GM12801 (cell line): ENCODE data around the gene FIZ1.

Experiments
- CTCF ChIP-seq: IDR thresholded peaks from one replicate; pipeline ENCODE4 v1.5.1; 2011; ENCODE audit warnings: control low read depth; ENCODE audit not compliant: insufficient read length; ENCODE audit errors: extremely low read depth

The FIZ1 gene

GRCh38 chr19:55550321-55550650 is 49.0 kb downstream of the FIZ1 start:
- TF ChIP-seq CTCF, result no peak

GRCh38 chr19:55549500-55550320 is 49.6 kb downstream of the FIZ1 start:
- no peak for TF ChIP-seq CTCF

DNA sequence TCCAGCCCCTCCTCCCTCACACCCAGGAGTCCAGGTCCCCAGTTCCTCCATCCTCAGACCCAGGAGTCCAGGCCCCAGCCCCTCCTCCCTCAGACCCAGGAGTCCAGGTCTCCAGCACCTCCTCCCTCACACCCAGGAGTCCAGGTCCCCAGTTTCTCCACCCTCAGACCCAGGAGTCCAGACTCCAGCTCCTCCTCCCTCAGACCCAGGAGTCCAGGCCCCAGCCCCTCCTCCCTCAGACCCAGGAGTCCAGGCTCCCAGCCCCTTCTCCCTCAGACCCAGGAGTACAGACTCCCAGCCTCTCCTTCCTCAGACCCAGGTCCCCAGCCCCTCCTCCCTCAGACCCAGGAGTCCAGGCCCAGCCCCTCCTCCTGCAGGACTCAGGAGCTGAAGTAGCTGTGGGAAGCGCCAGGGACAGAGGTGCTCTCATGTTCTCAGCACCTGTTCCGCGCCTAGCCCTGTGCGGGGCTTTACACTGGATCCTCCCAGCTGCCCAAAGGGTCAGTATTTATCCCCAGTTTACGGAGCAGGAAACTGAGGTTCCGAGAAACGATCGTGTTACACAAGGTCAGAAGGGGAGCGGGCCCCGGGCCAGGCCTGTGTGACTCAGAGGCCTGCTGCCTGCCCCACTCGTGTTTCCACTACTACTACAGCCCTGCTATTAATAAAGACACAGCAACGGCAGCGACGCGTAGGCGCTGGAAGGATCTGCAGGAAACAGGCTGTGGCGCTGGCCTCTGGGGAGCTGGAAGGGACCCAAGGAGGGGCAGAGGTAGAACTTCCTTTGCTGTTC is 52.3 kb downstream of the FIZ1 start:
- TF ChIP-seq CTCF, result no peak

DNA sequence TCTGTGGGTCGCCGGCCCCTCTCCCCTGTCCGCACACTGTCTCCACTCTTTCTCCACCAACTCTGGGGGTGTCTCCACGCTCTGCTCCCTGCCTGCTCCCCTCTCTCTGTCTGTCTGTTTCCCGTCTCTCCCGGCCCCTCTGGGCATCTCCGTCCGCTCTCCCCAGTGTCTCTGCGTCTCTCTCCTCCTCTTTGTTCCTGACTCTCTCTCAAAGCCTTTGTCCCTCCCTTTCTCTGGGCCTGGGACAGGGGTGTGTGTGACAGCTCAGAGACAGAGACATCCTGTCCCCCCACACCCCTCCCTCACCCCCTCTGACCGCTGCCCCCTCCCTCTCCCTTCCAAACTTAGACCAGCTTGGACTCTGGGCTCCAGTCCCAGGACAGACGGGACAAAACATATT is 53.3 kb downstream of the FIZ1 start:
- no peak for TF ChIP-seq CTCF

GRCh38 chr19:55545443-55545842 is 53.9 kb downstream of the FIZ1 start, which contains the start of gene SBK3:
TSS of gene SBK3 (minus strand) at chr19:55545543. CDS start at chr19:55545543, 0 bp downstream.
- TF ChIP-seq CTCF, result no peak

DNA sequence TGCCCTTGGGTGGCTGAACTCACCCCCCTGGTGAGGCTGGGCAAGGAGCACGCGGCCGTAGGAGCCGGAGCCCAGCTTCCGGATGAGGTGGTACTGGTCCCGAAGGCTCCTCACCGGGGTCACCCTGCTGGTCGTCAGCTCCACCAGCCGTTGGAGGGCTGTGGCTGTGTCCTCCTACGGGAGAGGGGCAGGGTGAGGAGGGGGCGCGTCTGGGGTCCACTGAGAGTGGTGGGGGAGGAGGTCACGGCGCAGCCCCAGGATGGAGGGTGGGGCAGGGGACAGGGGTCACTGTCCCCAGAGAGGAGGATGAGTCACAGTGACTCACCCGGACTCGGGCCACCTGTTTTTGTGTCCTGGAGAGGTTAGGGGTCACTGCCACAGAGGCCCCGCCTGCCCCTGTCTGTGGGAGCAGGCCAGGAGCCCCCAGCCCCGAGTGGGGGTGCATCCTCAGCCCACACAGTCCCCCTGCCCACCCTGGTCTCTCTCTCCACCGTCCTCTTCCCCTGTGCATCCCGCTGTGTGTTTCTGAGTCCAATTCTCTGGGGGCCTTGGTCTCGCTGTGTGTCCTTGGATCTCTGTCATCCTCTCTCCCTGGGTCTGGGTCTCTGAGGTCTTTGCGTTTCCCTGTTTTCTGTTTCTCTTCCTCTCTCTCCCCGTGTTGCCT is 54.4 kb downstream of the FIZ1 start:
- no peak for TF ChIP-seq CTCF

DNA sequence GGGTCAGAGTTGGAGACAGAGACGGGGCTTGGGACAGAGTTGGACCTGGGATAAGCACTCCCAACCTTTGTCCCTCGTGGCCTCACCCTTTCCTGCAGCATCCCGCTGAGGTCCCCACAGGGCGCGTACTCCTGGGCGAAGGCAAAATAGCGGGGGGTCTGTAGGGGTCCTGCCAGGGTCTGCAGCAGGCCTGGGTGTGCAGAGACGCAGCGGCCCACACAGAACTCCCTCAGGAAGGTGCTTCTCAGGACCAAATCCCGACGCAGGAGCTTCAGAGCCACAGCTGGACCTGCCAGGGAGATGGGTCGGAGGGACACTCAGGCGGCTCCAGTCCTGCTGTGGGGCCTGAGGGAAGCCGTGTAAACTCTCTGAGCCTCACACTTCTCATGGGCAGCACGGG is 55.3 kb downstream of the FIZ1 start:
- no peak for TF ChIP-seq CTCF
